SK-N-SH (cell line): Measurements from ENCODE around the gene DNASE2B.

Experiments
- CTCF ChIP-seq: fragments of 200-600 bp; sonication (generic); IDR thresholded peaks from 2 replicates; pipeline ENCODE4 v1.6.1; 2017; ENCODE audit warnings: antibody characterized with exemption, mild to moderate bottlenecking, moderate library complexity
- EP300 ChIP-seq, 2 experiments: IDR thresholded peaks; 2 replicates each; pipeline versions ENCODE4 v1.4.0 to v1.6.1; 2012; ENCODE audit warnings: borderline replicate concordance in 1 of 2, low read depth in 1 of 2, low read length in 1 of 2
- MAX ChIP-seq: IDR thresholded peaks from 2 replicates; pipeline ENCODE4 v1.4.0; 2012; ENCODE audit warnings: low read depth
- MEF2A ChIP-seq: IDR thresholded peaks from 2 replicates; pipeline ENCODE4 v1.4.0; 2012; ENCODE audit warnings: low read depth, borderline replicate concordance
- MXI1 ChIP-seq: IDR thresholded peaks from 2 replicates; pipeline ENCODE4 v1.6.1; 2012; ENCODE audit warnings: mild to moderate bottlenecking, low read depth, low read length, improper control_type of control experiment
- REST ChIP-seq: IDR thresholded peaks from 2 replicates; pipeline ENCODE4 v1.6.1; 2012; ENCODE audit warnings: mild to moderate bottlenecking, low read depth, low read length, moderate library complexity
- RXRA ChIP-seq: IDR thresholded peaks from 2 replicates; pipeline ENCODE4 v1.4.0; 2012; ENCODE audit warnings: low read depth, mild to moderate bottlenecking, borderline replicate concordance
- SIN3A ChIP-seq: IDR thresholded peaks from 2 replicates; pipeline ENCODE4 v1.6.1; 2012; ENCODE audit warnings: low read depth, mild to moderate bottlenecking, low read length, moderate library complexity, borderline replicate concordance
- TAF1 ChIP-seq: IDR thresholded peaks from 2 replicates; pipeline ENCODE4 v1.6.1; 2012; ENCODE audit warnings: low read depth, mild to moderate bottlenecking, low read length, moderate library complexity, borderline replicate concordance
- TEAD4 ChIP-seq: IDR thresholded peaks from 2 replicates; pipeline ENCODE4 v1.4.0; 2012; ENCODE audit warnings: mild to moderate bottlenecking, borderline replicate concordance; ENCODE audit not compliant: insufficient read depth
- USF2 ChIP-seq: fragments of 150-350 bp; IDR thresholded peaks from 2 replicates; pipeline ENCODE4 v1.6.1; 2017; ENCODE audit warnings: antibody characterized with exemption, low read length, low read depth, borderline replicate concordance
- YY1 ChIP-seq: IDR thresholded peaks from 2 replicates; pipeline ENCODE4 v1.4.0; 2012; ENCODE audit warnings: low read depth, mild to moderate bottlenecking
- ZBTB33 ChIP-seq: IDR thresholded peaks from 2 replicates; pipeline ENCODE4 v1.4.0; 2012; ENCODE audit warnings: low read depth, borderline replicate concordance

- TF ChIP-seq MXI1 (no peak), CTCF (no peak), SIN3A (no peak), USF2 (no peak), EP300 (IDR thresholded peaks at IDR 0.05; ENCODE audit: borderline replicate concordance in 1 of 2, low read depth in 1 of 2, low read length in 1 of 2) (no peak), TAF1 (no peak), MEF2A (no peak), MAX (no peak), TEAD4 (no peak), REST (no peak), ZBTB33 (no peak), YY1 (no peak), RXRA (no peak)
Observed at GRCh38 chr1:84462118-84462517, 63.8 kb downstream of the DNASE2B start.
